Keratinocyte (primary cell): Measurements from ENCODE around the gene RIPK3. TPM values are rescaled to one million over a fixed set of nuclear protein-coding genes. Genes with fewer than 3 reads are reported as not detected.
A peak's percentile ranks its signal among the peaks of the same experiment; 100 is the strongest.

Experiments
- DNase-seq: peaks from one replicate; pipeline ENCODE4 v3.0.0-alpha.2; 2011; ENCODE audit warnings: low read depth, missing footprints, low spot score
- FAIRE-seq: peaks from 2 replicates; lab custom pipeline; 2011; peaks lifted over from hg19 to GRCh38; lab: Jason Lieb, UNC
- H2AFZ ChIP-seq: 2 replicates; pipeline ENCODE4 v1.6.0; 2012; ENCODE audit warnings: low read length, control low read depth, inconsistent platforms; ENCODE audit not compliant: control insufficient read depth
- H3K27ac ChIP-seq: 2 replicates; pipeline ENCODE4 v1.5.1; 2011; ENCODE audit warnings: low read length; ENCODE audit not compliant: control insufficient read depth, insufficient read depth
- H3K27me3 ChIP-seq: 3 replicates; pipeline ENCODE4 v1.6.0; 2011; ENCODE audit warnings: low read length; ENCODE audit not compliant: control insufficient read depth, insufficient read depth; ENCODE audit errors: extremely low read depth
- H3K36me3 ChIP-seq, 2 experiments: 2 replicates in 1 of 2; 3 replicates in 1 of 2; pipeline ENCODE4 v1.5.1; 2011; ENCODE audit warnings: low read length in 2 of 2, mild to moderate bottlenecking in 1 of 2; ENCODE audit not compliant: control insufficient read depth in 2 of 2, insufficient read depth in 2 of 2; ENCODE audit errors: extremely low read depth in 1 of 2
- H3K4me1 ChIP-seq: 3 replicates; pipeline ENCODE4 v1.5.1; 2011; ENCODE audit warnings: low read length; ENCODE audit not compliant: control insufficient read depth, insufficient read depth; ENCODE audit errors: extremely low read depth
- H3K4me2 ChIP-seq: 3 replicates; pipeline ENCODE4 v1.6.0; 2011; ENCODE audit warnings: low read depth, low read length; ENCODE audit not compliant: control insufficient read depth, insufficient read depth; ENCODE audit errors: extremely low read depth
- H3K4me3 ChIP-seq, 3 experiments: fragments of 200-600 bp in 1 of 3; sonication (generic) in 1 of 3; 2 replicates in 2 of 3; 3 replicates in 1 of 3; pipeline ENCODE4 v1.5.1; 2011 to 2016; ENCODE audit warnings: low read length in 3 of 3, mild to moderate bottlenecking in 3 of 3, control low read depth in 2 of 3, inconsistent platforms in 1 of 3, low read depth in 1 of 3, mixed read lengths in 1 of 3, mixed run types in 1 of 3, moderate library complexity in 1 of 3; ENCODE audit not compliant: control insufficient read depth in 2 of 3, insufficient read depth in 2 of 3; ENCODE audit errors: extremely low read depth in 1 of 3
- H3K79me2 ChIP-seq: 2 replicates; pipeline ENCODE4 v1.6.0; 2012; ENCODE audit warnings: low read length; ENCODE audit not compliant: control insufficient read depth, insufficient read depth
- H3K9ac ChIP-seq: 3 replicates; pipeline ENCODE4 v1.6.0; 2011; ENCODE audit warnings: low read length; ENCODE audit not compliant: control insufficient read depth, insufficient read depth; ENCODE audit errors: extremely low read depth
- H3K9me1 ChIP-seq: 3 replicates; pipeline ENCODE4 v1.6.0; 2011; ENCODE audit warnings: low read length; ENCODE audit not compliant: control insufficient read depth, insufficient read depth; ENCODE audit errors: extremely low read depth
- H3K9me3 ChIP-seq: 2 replicates; pipeline ENCODE4 v1.5.1; 2012; ENCODE audit warnings: low read depth, low read length; ENCODE audit not compliant: control insufficient read depth
- H4K20me1 ChIP-seq: 3 replicates; pipeline ENCODE4 v1.6.0; 2011; ENCODE audit warnings: low read length; ENCODE audit not compliant: control insufficient read depth, insufficient read depth; ENCODE audit errors: extremely low read depth
- CTCF ChIP-seq, 3 experiments: IDR thresholded peaks in 1 of 3; conservative IDR thresholded peaks in 1 of 3; optimal IDR thresholded peaks in 1 of 3; 2 replicates in 2 of 3; 3 replicates in 1 of 3; pipeline versions ENCODE3 to v1.5.1; 2011; ENCODE audit warnings: low read length in 3 of 3, mild to moderate bottlenecking in 3 of 3, moderate library complexity in 2 of 3, control low read depth in 1 of 3, inconsistent platforms in 1 of 3; ENCODE audit not compliant: insufficient read depth in 2 of 3; ENCODE audit errors: extremely low read depth in 1 of 3
- EZH2 ChIP-seq: IDR thresholded peaks from one replicate; pipeline ENCODE4 v1.6.1; 2012; ENCODE audit warnings: inconsistent platforms, mild to moderate bottlenecking, low read length, moderate library complexity
- dilution Hi-C: fragments of 300-500 bp; cut with MboI; formaldehyde crosslinking; loops from one replicate; pipeline ENCODE4 v1.7.0; 2020; ENCODE audit warnings: low sequenced_read_pairs; ENCODE audit not compliant: extremely low pct_ligation_motif_present
- polyA plus RNA-seq, 5 experiments: library from polyadenylated mRNA; depleted of rRNA in 3 of 5; stranded (reverse) in 3 of 5; stranded (forward) in 1 of 5; unstranded in 1 of 5; fragments of >200 nt; gene quantifications; 1 replicate in 1 of 5; 2 replicates in 3 of 5; 3 replicates in 1 of 5; pipeline versions ENCODE4 v1.2.1 to v1.2.3, GENCODE V29; 2011 to 2012; ENCODE audit warnings: missing spikeins in 2 of 5, low read depth in 1 of 5, low replicate concordance in 1 of 5

The RIPK3 gene
- polyA plus RNA-seq, 1 donor (not counting 4 experiments of a cell fraction or from before 2014, with no cell fraction given): 8.0 TPM

- Histone ChIP-seq H3K4me1 (peaks cover 11% of the 10 kb centered on the region), H2AFZ (no peak overlapping the region), H3K4me3 (no peak overlapping the region), H3K9ac (no peak overlapping the region), H3K4me2 (no peak overlapping the region), H3K27me3 (no peaks in the 10 kb centered on the region), H4K20me1 (no peaks in the 10 kb centered on the region), H3K79me2 (no peaks in the 10 kb centered on the region), H3K9me1 (no peaks in the 10 kb centered on the region), H3K36me3 (no peaks in the 10 kb centered on the region), H3K27ac (no peak overlapping the region), H3K9me3 (no peaks in the 10 kb centered on the region)
- no peak for FAIRE-seq
- dilution Hi-C loops: no loop called here
- no peak for DNase-seq
- TF ChIP-seq EZH2: no peak
- TF ChIP-seq CTCF (optimal IDR thresholded peaks at IDR 0.05 in 1 of 3, IDR thresholded peaks at IDR 0.05 in 1 of 3, conservative IDR thresholded peaks at IDR 0.05 in 1 of 3; ENCODE audit: extremely low read depth in 1 of 3, insufficient read depth in 2 of 3, low read length in 3 of 3): no peak
Observed at GRCh38 chr14:24382064-24382371, 42.2 kb upstream of the RIPK3 start.

- no peaks in the 10 kb centered on the region for H4K20me1 ChIP-seq
- DNase-seq (no peak), FAIRE-seq (peak; percentile 93)
- peak overlapping the region; percentile 23 for H2AFZ ChIP-seq
- no peaks in the 10 kb centered on the region for H3K9me3 ChIP-seq
- no peaks in the 10 kb centered on the region for H3K36me3 ChIP-seq
- TF ChIP-seq EZH2 (no peak), CTCF (optimal IDR thresholded peaks at IDR 0.05 in 1 of 3, IDR thresholded peaks at IDR 0.05 in 1 of 3, conservative IDR thresholded peaks at IDR 0.05 in 1 of 3; ENCODE audit: extremely low read depth in 1 of 3, insufficient read depth in 2 of 3, low read length in 3 of 3) (peak in 1 of 3 experiments; percentile 21)
- no peak overlapping the region for H3K27ac ChIP-seq
- no peaks in the 10 kb centered on the region for H3K79me2 ChIP-seq
- peak overlapping the region; percentile 4 for H3K9ac ChIP-seq
- dilution Hi-C loops: no loop called here
- no peaks in the 10 kb centered on the region for H3K9me1 ChIP-seq
- no peak overlapping the region for H3K4me3 ChIP-seq
- peaks cover 11% of the 10 kb centered on the region for H3K4me1 ChIP-seq
- no peaks in the 10 kb centered on the region for H3K27me3 ChIP-seq
- no peak overlapping the region for H3K4me2 ChIP-seq
Observed at GRCh38 chr14:24381363-24382063, 41.7 kb upstream of the RIPK3 start.
